A549 (cell line): ENCODE data around the gene IRGQ. TPM values are rescaled to one million over a fixed set of nuclear protein-coding genes. Genes with fewer than 3 reads are reported as not detected.

Experiments used
- ATAC-seq, 2 experiments: fragments of 200-7000 bp in 1 of 2; fragments of >200 bp in 1 of 2; cut with Nextera tagmentation in 1 of 2; cut with Tn5 transposase in 1 of 2; 3 replicates each; pipeline versions ENCODE4 v1.8.0 to v1.9.1; 2018 to 2020; ENCODE audit warnings: mild to moderate bottlenecking in 1 of 2, moderate library complexity in 1 of 2
- CTCF ChIA-PET: fragments of 300-600 bp; sonication (Branson Sonifier 250); formaldehyde crosslinking; extraction: SDS; loops from one replicate; lab custom pipeline; 2021; ENCODE audit warnings: antibody characterized with exemption, inconsistent platforms; lab: Yijun Ruan, JAX
- POLR2A ChIA-PET: fragments of 350-600 bp; formaldehyde crosslinking; extraction: SDS; loops from one replicate; lab custom pipeline; 2021; ENCODE audit warnings: antibody characterized with exemption, inconsistent platforms; lab: Yijun Ruan, JAX
- DNase-seq, 2 experiments: peaks; one replicate each; pipeline versions ENCODE4 v3.0.0 to v3.0.0-alpha.2; 2011 to 2016; ENCODE audit warnings: low read depth in 1 of 2, low spot score in 1 of 2
- FAIRE-seq: peaks from 2 replicates; lab custom pipeline; 2011; peaks lifted over from hg19 to GRCh38; lab: Jason Lieb, UNC
- H3K27ac ChIP-seq, 2 experiments: fragments of >200 bp; sonication (Bioruptor Twin); formaldehyde crosslinking; 3 replicates each; pipeline ENCODE4 v1.5.1; 2016 to 2017
- H3K4me1 ChIP-seq: fragments of >200 bp; sonication (Bioruptor Twin); formaldehyde crosslinking; 3 replicates; pipeline ENCODE4 v1.6.1; 2016
- H3K4me2 ChIP-seq: fragments of >200 bp; sonication (Bioruptor Twin); formaldehyde crosslinking; 3 replicates; pipeline ENCODE4 v1.6.1; 2016
- H3K4me3 ChIP-seq: fragments of >200 bp; sonication (Bioruptor Twin); formaldehyde crosslinking; 3 replicates; pipeline ENCODE4 v1.5.1; 2016
- H3K9me3 ChIP-seq: fragments of >200 bp; sonication (Bioruptor Twin); formaldehyde crosslinking; 3 replicates; pipeline ENCODE4 v1.6.1; 2016
- CHD2 ChIP-seq: fragments of 150-350 bp; IDR thresholded peaks from 2 replicates; pipeline ENCODE4 v1.6.1; 2014; ENCODE audit warnings: low read length; ENCODE audit not compliant: partially characterized antibody
- CHD4 ChIP-seq: fragments of 200-600 bp; sonication (generic); IDR thresholded peaks from 2 replicates; pipeline ENCODE4 v1.6.1; 2016; ENCODE audit warnings: antibody characterized with exemption, mild to moderate bottlenecking, borderline replicate concordance
- EHF ChIP-seq: fragments of 250-450 bp; sonication (Bioruptor Pico); IDR thresholded peaks from 2 replicates; pipeline ENCODE4 v1.5.0; 2020; ENCODE audit warnings: mild to moderate bottlenecking
- EHMT2 ChIP-seq: fragments of 200-600 bp; sonication (generic); IDR thresholded peaks from 2 replicates; pipeline ENCODE4 v1.6.1; 2016; ENCODE audit warnings: antibody characterized with exemption, low read depth, mild to moderate bottlenecking, moderate library complexity
- ELK1 ChIP-seq: fragments of 150-350 bp; IDR thresholded peaks from 2 replicates; pipeline ENCODE4 v1.6.1; 2014; ENCODE audit warnings: low read depth, mild to moderate bottlenecking, low read length
- FOSB ChIP-seq: fragments of 250-450 bp; sonication (Bioruptor Pico); IDR thresholded peaks from 2 replicates; pipeline ENCODE4 v1.5.0; 2020; ENCODE audit warnings: mild to moderate bottlenecking, moderate library complexity
- FOSL2 ChIP-seq, 2 experiments: fragments of 450-650 bp in 1 of 2; fragments of >200 bp in 1 of 2; sonication (Bioruptor Twin) in 1 of 2; formaldehyde crosslinking; IDR thresholded peaks; 2 replicates each; pipeline versions ENCODE4 v1.5.0 to v1.6.1; 2016 to 2020; ENCODE audit warnings: mild to moderate bottlenecking in 1 of 2, moderate library complexity in 1 of 2
- GATA3 ChIP-seq: IDR thresholded peaks from 2 replicates; pipeline ENCODE4 v1.6.1; 2012; ENCODE audit warnings: borderline replicate concordance
- HDAC2 ChIP-seq: fragments of 200-600 bp; sonication (generic); IDR thresholded peaks from 2 replicates; pipeline ENCODE4 v1.6.1; 2016
- HES2 ChIP-seq: fragments of >200 bp; sonication (Bioruptor Twin); formaldehyde crosslinking; IDR thresholded peaks from 2 replicates; pipeline ENCODE4 v1.6.1; 2016
- HOXB13 ChIP-seq: fragments of 250-450 bp; sonication (Bioruptor Pico); IDR thresholded peaks from 2 replicates; pipeline ENCODE4 v1.5.0; 2020; ENCODE audit warnings: low read depth, mild to moderate bottlenecking, moderate library complexity
- HOXB5 ChIP-seq: fragments of 250-450 bp; sonication (Bioruptor Pico); IDR thresholded peaks from 2 replicates; pipeline ENCODE4 v1.5.0; 2020; ENCODE audit warnings: mild to moderate bottlenecking, moderate library complexity
- JUN ChIP-seq, 2 experiments: fragments of >200 bp; sonication (Bioruptor Twin); formaldehyde crosslinking; IDR thresholded peaks; 2 replicates in 1 of 2; 3 replicates in 1 of 2; pipeline ENCODE4 v1.6.1; 2016 to 2017
- JUNB ChIP-seq: fragments of >200 bp; sonication (Bioruptor Twin); formaldehyde crosslinking; IDR thresholded peaks from 2 replicates; pipeline ENCODE4 v1.6.1; 2016
- KDM1A ChIP-seq: fragments of 200-600 bp; sonication (generic); IDR thresholded peaks from 2 replicates; pipeline ENCODE4 v1.6.1; 2016; ENCODE audit warnings: low read depth, mild to moderate bottlenecking
- MAX ChIP-seq: IDR thresholded peaks from 2 replicates; pipeline ENCODE4 v1.6.1; 2012
- NFE2L2 ChIP-seq: fragments of 150-350 bp; conservative IDR thresholded peaks from 2 replicates; pipeline ENCODE4 v1.6.1; 2014; ENCODE audit warnings: low read length
- RAD21 ChIP-seq, 2 experiments: fragments of >200 bp in 1 of 2; sonication (Bioruptor Twin) in 1 of 2; formaldehyde crosslinking in 1 of 2; IDR thresholded peaks in 1 of 2; conservative IDR thresholded peaks in 1 of 2; 2 replicates in 1 of 2; 3 replicates in 1 of 2; pipeline ENCODE4 v1.6.1; 2012 to 2018; ENCODE audit warnings: inconsistent platforms in 1 of 2
- RCOR1 ChIP-seq: fragments of 150-350 bp; IDR thresholded peaks from 2 replicates; pipeline ENCODE4 v1.6.1; 2014; ENCODE audit warnings: antibody characterized with exemption, low read length, low read depth
- REST ChIP-seq: fragments of 200-600 bp; sonication (generic); IDR thresholded peaks from 2 replicates; pipeline ENCODE4 v1.6.1; 2016; ENCODE audit warnings: antibody characterized with exemption, mild to moderate bottlenecking, moderate library complexity
- RFX5 ChIP-seq: fragments of 450-650 bp; IDR thresholded peaks from 2 replicates; pipeline ENCODE4 v1.7.1; 2014; ENCODE audit warnings: antibody characterized with exemption, mild to moderate bottlenecking, moderate library complexity
- SMC3 ChIP-seq: fragments of >200 bp; sonication (Bioruptor Twin); formaldehyde crosslinking; IDR thresholded peaks from 3 replicates; pipeline ENCODE4 v1.6.1; 2018; ENCODE audit warnings: inconsistent platforms
- ZC3H11A ChIP-seq: fragments of 450-650 bp; IDR thresholded peaks from 2 replicates; pipeline ENCODE4 v1.6.1; 2014; ENCODE audit warnings: antibody characterized with exemption, mild to moderate bottlenecking
- ZNF302 ChIP-seq: fragments of 250-450 bp; sonication (Bioruptor Pico); IDR thresholded peaks from 2 replicates; pipeline ENCODE4 v1.9.0; 2021; ENCODE audit warnings: inconsistent platforms, mild to moderate bottlenecking, moderate library complexity
- WGBS: methylation state at CpG from one replicate; pipeline ENCODE4 v1.1.6; 2017; ENCODE audit errors: missing lambda C conversion rate; 5-methylcytosine and 5-hydroxymethylcytosine counted together
- polyA plus RNA-seq, 4 experiments: library from polyadenylated mRNA; depleted of rRNA in 3 of 4; stranded (reverse); fragments of >200 nt; fragmentation: RNase III in 1 of 4; extraction: RNeasy Plus Mini Kit Qiagen cat#74134 plus additional on column Dnase treatment in 1 of 4; gene quantifications; 2 replicates in 3 of 4; 3 replicates in 1 of 4; pipeline ENCODE4 v1.2.3, GENCODE V29; 2011 to 2017

IRGQ gene
- polyA plus RNA-seq, 2 of the 4 experiments (the other 2 are of a cell fraction): 6.5 to 10.0 TPM

GRCh38 chr19:43562698-43563241 lies 33.2 kb downstream of the IRGQ start:
- ChIA-PET CTCF (interaction anchor here (2.2 to 2.9 kb wide), 3 partner anchors 9 to 28 kb away, joined by 6 to 8 read pairs (median 7); no protein-coding TSS in a partner anchor), POLR2A (no interaction called here)
- 76% methylated on average over 14 of the region's 14 CpGs for WGBS
- Histone ChIP-seq H3K4me1 (peaks cover 9% of the 10 kb centered on the region; the same call in 1 of the 3 replicates), H3K4me2 (no peak overlapping the region), H3K4me3 (no peak overlapping the region), H3K27ac (no peak overlapping the region), H3K9me3 (no peaks in the 10 kb centered on the region)
- no peak for TF ChIP-seq EHMT2
- no peak for TF ChIP-seq NFE2L2
- TF ChIP-seq RAD21 (conservative IDR thresholded peaks at IDR 0.05 in 1 of 2, IDR thresholded peaks at IDR 0.05 in 1 of 2): no peak
- TF ChIP-seq CHD4: no peak
- TF ChIP-seq RFX5: no peak
- no peak for TF ChIP-seq FOSL2 (IDR thresholded peaks at IDR 0.05)
- no peak for TF ChIP-seq FOSL2 (CRISPR knock-in tag; IDR thresholded peaks at IDR 0.05)
- no peak for TF ChIP-seq HOXB5 (CRISPR knock-in tag)
- DNase-seq: no peak
- no peak for FAIRE-seq
- ATAC-seq: no peak

- ChIA-PET CTCF (interaction anchor here (2.2 to 2.9 kb wide), 3 partner anchors 9 to 27 kb away, joined by 6 to 8 read pairs (median 7); no protein-coding TSS in a partner anchor), POLR2A (no interaction called here)
- ATAC-seq (peak in 1 of 2 experiments; percentile 26; a peak in 1 of 6 replicates), FAIRE-seq (no peak), DNase-seq (no peak)
- TF ChIP-seq HOXB13: no peak
- no peak for TF ChIP-seq JUN (IDR thresholded peaks at IDR 0.05)
- TF ChIP-seq ZC3H11A: no peak
- no peak for TF ChIP-seq KDM1A
- no peak for TF ChIP-seq REST
- no peak for TF ChIP-seq JUNB
- TF ChIP-seq HES2: no peak
- TF ChIP-seq CHD2: no peak
- no peak for TF ChIP-seq NFE2L2
- no peak for TF ChIP-seq ZNF302 (CRISPR knock-in tag)
- TF ChIP-seq HDAC2: no peak
- TF ChIP-seq EHF (CRISPR knock-in tag): no peak
- TF ChIP-seq GATA3: no peak
- no peak for TF ChIP-seq MAX
- no peak for TF ChIP-seq ELK1
- TF ChIP-seq RAD21 (conservative IDR thresholded peaks at IDR 0.05 in 1 of 2, IDR thresholded peaks at IDR 0.05 in 1 of 2): no peak
- TF ChIP-seq SMC3: no peak
- no peak for TF ChIP-seq FOSB (CRISPR knock-in tag)
- no peak for TF ChIP-seq RCOR1
- no peak overlapping the region for H3K27ac ChIP-seq
- H3K4me1 ChIP-seq: peaks cover 9% of the 10 kb centered on the region; the same call in 1 of the 3 replicates
- H3K9me3 ChIP-seq: no peaks in the 10 kb centered on the region
- no peak overlapping the region for H3K4me2 ChIP-seq
- 89% methylated on average over 6 of the region's 6 CpGs for WGBS
- no peak overlapping the region for H3K4me3 ChIP-seq
Observed at GRCh38 chr19:43562226-43562697, 33.7 kb downstream of the IRGQ start.
